Measurements from ENCODE around the gene AUTS2. TPM values are rescaled to one million over a fixed set of nuclear protein-coding genes. Genes with fewer than 3 reads are reported as not detected.
"Not testable (repeated sequence)": the region's sequence is repeated elsewhere in the genome, so short reads cannot be mapped to it uniquely, and the experiment has no call there.

AUTS2 gene
- total RNA-seq, 1 experiment from 2014 or later, result 38.5 TPM

DNA sequence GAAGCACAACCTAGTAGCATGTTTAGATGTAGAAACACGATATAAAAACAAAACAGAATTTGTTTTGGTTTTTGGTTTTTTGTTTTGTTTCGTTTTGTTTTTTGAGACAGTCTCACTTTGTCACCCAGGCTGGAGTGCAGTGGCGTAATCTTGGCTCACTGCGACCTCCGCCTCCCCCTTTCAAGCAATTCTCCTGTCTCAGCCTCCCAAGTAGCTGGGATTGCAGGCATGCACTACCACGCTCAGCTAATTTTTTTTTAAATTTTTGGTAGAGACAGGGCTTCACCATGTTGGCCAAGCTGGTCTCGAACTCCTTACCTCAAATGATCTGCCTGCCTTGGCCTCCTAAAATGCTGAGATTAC lies 1050.2 kb downstream of the AUTS2 start:
- not testable (repeated sequence) for H3K36me3 ChIP-seq (ENCODE audit: insufficient read depth, low read length); H3K27me3 ChIP-seq (ENCODE audit: low read length); H2AFZ ChIP-seq (ENCODE audit: low read length); H3K79me2 ChIP-seq (ENCODE audit: low read length); H3K9me3 ChIP-seq (ENCODE audit: low read length); H3K4me1 ChIP-seq (ENCODE audit: low read length); H3K4me2 ChIP-seq (ENCODE audit: low read depth, low read length, poor library complexity, severe bottlenecking); H3K4me3 ChIP-seq (ENCODE audit: low read length); DNase-seq; H3K9ac ChIP-seq (ENCODE audit: low read length); H3K9me2 ChIP-seq (replicated peaks; ENCODE audit: insufficient read depth, low read length); H4K20me1 ChIP-seq (ENCODE audit: insufficient read depth, low read depth, low read length); H3K27ac ChIP-seq (ENCODE audit: low read length)

DNA sequence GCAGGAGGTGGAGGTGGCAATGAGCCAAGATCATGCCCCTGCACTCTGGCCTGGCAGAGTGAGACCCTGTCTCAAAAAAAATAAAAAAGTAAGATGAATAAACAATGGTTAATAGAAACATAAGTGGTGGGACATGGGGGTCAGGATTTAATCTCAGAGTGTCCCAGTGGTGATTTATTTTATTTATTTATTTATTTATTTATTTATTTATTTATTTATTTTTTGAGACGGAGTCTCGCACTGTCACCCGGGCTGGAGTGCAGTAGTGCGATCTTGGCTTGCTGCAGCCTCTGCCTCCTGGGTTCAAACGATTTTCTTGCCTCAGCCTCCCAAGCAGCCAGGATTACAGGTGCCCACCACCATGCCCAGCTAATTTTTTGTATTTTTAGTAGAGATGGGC lies 1051.0 kb downstream of the AUTS2 start:
- H4K20me1 ChIP-seq (ENCODE audit: insufficient read depth, low read depth, low read length), result 0 out of 2 replicates have a peak, but pooled peaks cover 5% of the 10 kb centered on the region
- no peak for DNase-seq
- no peaks in the 10 kb centered on the region for H3K4me1 ChIP-seq (ENCODE audit: low read length)
- no peaks in the 10 kb centered on the region for H3K9me2 ChIP-seq (replicated peaks; ENCODE audit: insufficient read depth, low read length)
- no peak overlapping the region for H3K4me3 ChIP-seq (ENCODE audit: low read length)
- no peaks in the 10 kb centered on the region for H3K9me3 ChIP-seq (ENCODE audit: low read length)
- H3K79me2 ChIP-seq (ENCODE audit: low read length), result no peaks in the 10 kb centered on the region
- no peaks in the 10 kb centered on the region for H3K27me3 ChIP-seq (ENCODE audit: low read length)
- H3K36me3 ChIP-seq (ENCODE audit: insufficient read depth, low read length), result no peaks in the 10 kb centered on the region
- no peak overlapping the region for H2AFZ ChIP-seq (ENCODE audit: low read length)
- H3K4me2 ChIP-seq (ENCODE audit: low read depth, low read length, poor library complexity, severe bottlenecking), result no peak overlapping the region
- H3K27ac ChIP-seq (ENCODE audit: low read length), result no peak overlapping the region
- H3K9ac ChIP-seq (ENCODE audit: low read length), result no peak overlapping the region

DNA sequence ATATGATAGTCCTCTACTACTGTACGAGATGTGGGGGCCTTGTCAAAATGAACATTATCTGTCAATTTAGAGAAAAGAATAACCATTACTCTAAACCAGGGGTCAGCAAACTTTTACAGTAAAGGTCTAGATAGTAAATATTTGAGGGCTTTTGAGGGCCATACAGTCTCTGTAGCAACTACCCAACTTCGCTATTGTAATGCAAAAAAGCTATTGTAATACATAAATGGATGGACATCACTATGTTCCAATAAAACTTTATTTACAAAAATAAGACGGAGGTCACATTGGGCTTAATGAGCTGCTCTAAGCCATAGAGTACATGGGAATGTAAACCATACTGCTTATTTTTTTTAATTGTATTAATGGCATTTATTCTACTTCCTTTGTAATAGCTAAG lies 1055.9 kb downstream of the AUTS2 start:
- H3K4me3 ChIP-seq (ENCODE audit: low read length), result no peak overlapping the region
- peaks cover 10% of the 10 kb centered on the region for H3K4me1 ChIP-seq (ENCODE audit: low read length)
- no peak overlapping the region for H2AFZ ChIP-seq (ENCODE audit: low read length)
- no peaks in the 10 kb centered on the region for H4K20me1 ChIP-seq (ENCODE audit: insufficient read depth, low read depth, low read length)
- H3K9me3 ChIP-seq (ENCODE audit: low read length), result no peaks in the 10 kb centered on the region
- H3K27ac ChIP-seq (ENCODE audit: low read length), result no peak overlapping the region
- no peaks in the 10 kb centered on the region for H3K9me2 ChIP-seq (replicated peaks; ENCODE audit: insufficient read depth, low read length)
- no peaks in the 10 kb centered on the region for H3K36me3 ChIP-seq (ENCODE audit: insufficient read depth, low read length)
- no peak for DNase-seq
- no peak overlapping the region for H3K4me2 ChIP-seq (ENCODE audit: low read depth, low read length, poor library complexity, severe bottlenecking)
- no peak overlapping the region for H3K9ac ChIP-seq (ENCODE audit: low read length)
- no peaks in the 10 kb centered on the region for H3K79me2 ChIP-seq (ENCODE audit: low read length)
- no peaks in the 10 kb centered on the region for H3K27me3 ChIP-seq (ENCODE audit: low read length)

DNA sequence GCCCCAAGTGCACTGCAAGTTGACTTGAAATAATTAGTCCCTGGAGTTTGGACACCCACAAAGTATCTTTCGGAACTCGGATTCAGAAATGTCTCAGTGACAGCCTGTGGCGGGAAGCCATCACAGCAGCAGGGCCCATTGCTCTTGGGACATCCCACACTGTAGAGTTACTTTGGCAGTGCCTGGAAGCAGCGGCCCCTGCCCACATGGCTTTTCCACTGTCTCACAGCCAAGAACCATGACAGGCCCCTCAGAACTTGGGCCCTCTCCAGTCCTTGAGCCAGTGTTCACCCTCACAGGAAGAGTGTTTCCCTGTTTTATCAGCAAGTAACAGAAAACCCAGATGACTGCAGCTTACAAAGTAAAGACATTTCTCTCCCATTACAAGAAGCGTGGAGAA lies 1056.7 kb downstream of the AUTS2 start:
- Histone ChIP-seq H3K9ac (ENCODE audit: low read length) (no peak overlapping the region), H2AFZ (ENCODE audit: low read length) (no peak overlapping the region), H3K27me3 (ENCODE audit: low read length) (no peaks in the 10 kb centered on the region), H3K27ac (ENCODE audit: low read length) (no peak overlapping the region), H4K20me1 (ENCODE audit: insufficient read depth, low read depth, low read length) (no peaks in the 10 kb centered on the region), H3K36me3 (ENCODE audit: insufficient read depth, low read length) (no peaks in the 10 kb centered on the region), H3K4me3 (ENCODE audit: low read length) (no peak overlapping the region), H3K4me2 (ENCODE audit: low read depth, low read length, poor library complexity, severe bottlenecking) (no peak overlapping the region), H3K4me1 (ENCODE audit: low read length) (peaks cover 10% of the 10 kb centered on the region), H3K79me2 (ENCODE audit: low read length) (no peaks in the 10 kb centered on the region), H3K9me3 (ENCODE audit: low read length) (no peaks in the 10 kb centered on the region), H3K9me2 (replicated peaks; ENCODE audit: insufficient read depth, low read length) (no peaks in the 10 kb centered on the region)
- DNase-seq, result no peak

DNA sequence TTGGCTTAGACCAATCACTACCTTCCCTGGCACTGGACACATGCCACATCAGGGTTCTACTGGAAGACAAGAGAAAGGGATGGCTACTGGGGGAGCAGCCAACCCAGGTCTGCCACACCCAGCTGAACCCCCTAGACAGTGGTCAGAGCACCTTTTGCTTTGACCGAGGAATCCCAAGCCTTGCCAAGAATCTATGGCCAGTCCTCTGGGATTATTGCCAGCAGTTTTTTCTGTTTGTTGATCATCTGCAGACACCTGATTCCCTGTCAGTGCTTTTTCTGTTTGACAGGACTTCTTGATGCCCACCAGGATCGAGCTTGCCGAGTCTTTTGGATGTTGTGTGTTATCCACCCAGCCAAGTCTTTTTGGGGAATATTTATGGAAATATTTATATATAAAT lies 1057.4 kb downstream of the AUTS2 start:
- no peaks in the 10 kb centered on the region for H4K20me1 ChIP-seq (ENCODE audit: insufficient read depth, low read depth, low read length)
- H3K36me3 ChIP-seq (ENCODE audit: insufficient read depth, low read length), result no peaks in the 10 kb centered on the region
- no peak overlapping the region for H3K27ac ChIP-seq (ENCODE audit: low read length)
- no peaks in the 10 kb centered on the region for H3K9me2 ChIP-seq (replicated peaks; ENCODE audit: insufficient read depth, low read length)
- H3K27me3 ChIP-seq (ENCODE audit: low read length), result no peaks in the 10 kb centered on the region
- no peak overlapping the region for H3K4me2 ChIP-seq (ENCODE audit: low read depth, low read length, poor library complexity, severe bottlenecking)
- H2AFZ ChIP-seq (ENCODE audit: low read length), result no peak overlapping the region
- no peaks in the 10 kb centered on the region for H3K9me3 ChIP-seq (ENCODE audit: low read length)
- no peak overlapping the region for H3K4me3 ChIP-seq (ENCODE audit: low read length)
- H3K4me1 ChIP-seq (ENCODE audit: low read length), result peaks cover 15% of the 10 kb centered on the region
- no peak for DNase-seq
- no peak overlapping the region for H3K9ac ChIP-seq (ENCODE audit: low read length)
- H3K79me2 ChIP-seq (ENCODE audit: low read length), result no peaks in the 10 kb centered on the region

DNA sequence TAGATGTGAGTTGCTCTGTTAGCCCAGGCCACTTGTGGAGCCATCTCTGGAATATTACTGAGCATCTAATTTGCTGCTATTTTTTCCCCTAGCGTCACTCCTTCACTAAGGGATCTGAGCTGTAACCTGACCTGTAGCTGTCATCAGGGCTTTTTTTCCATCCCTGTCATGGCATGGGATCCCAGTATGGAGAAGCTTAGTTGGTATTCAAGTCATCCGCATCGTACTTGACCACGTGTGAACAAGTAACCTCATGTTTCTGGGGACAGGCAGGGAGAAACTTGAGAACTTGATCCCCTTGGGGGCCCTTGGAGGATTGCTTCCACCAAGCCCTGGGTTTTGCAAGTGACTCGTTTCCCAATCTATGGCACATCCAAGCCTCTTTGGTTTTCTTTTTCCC lies 1059.3 kb downstream of the AUTS2 start:
- H3K4me2 ChIP-seq (ENCODE audit: low read depth, low read length, poor library complexity, severe bottlenecking), result no peak overlapping the region
- no peaks in the 10 kb centered on the region for H3K36me3 ChIP-seq (ENCODE audit: insufficient read depth, low read length)
- H2AFZ ChIP-seq (ENCODE audit: low read length), result no peak overlapping the region
- H3K9ac ChIP-seq (ENCODE audit: low read length), result no peak overlapping the region
- H4K20me1 ChIP-seq (ENCODE audit: insufficient read depth, low read depth, low read length), result no peaks in the 10 kb centered on the region
- no peaks in the 10 kb centered on the region for H3K9me2 ChIP-seq (replicated peaks; ENCODE audit: insufficient read depth, low read length)
- H3K4me3 ChIP-seq (ENCODE audit: low read length), result no peak overlapping the region
- H3K4me1 ChIP-seq (ENCODE audit: low read length), result peaks cover 15% of the 10 kb centered on the region
- no peak for DNase-seq
- no peaks in the 10 kb centered on the region for H3K79me2 ChIP-seq (ENCODE audit: low read length)
- no peaks in the 10 kb centered on the region for H3K27me3 ChIP-seq (ENCODE audit: low read length)
- no peaks in the 10 kb centered on the region for H3K9me3 ChIP-seq (ENCODE audit: low read length)
- H3K27ac ChIP-seq (ENCODE audit: low read length), result no peak overlapping the region

DNA sequence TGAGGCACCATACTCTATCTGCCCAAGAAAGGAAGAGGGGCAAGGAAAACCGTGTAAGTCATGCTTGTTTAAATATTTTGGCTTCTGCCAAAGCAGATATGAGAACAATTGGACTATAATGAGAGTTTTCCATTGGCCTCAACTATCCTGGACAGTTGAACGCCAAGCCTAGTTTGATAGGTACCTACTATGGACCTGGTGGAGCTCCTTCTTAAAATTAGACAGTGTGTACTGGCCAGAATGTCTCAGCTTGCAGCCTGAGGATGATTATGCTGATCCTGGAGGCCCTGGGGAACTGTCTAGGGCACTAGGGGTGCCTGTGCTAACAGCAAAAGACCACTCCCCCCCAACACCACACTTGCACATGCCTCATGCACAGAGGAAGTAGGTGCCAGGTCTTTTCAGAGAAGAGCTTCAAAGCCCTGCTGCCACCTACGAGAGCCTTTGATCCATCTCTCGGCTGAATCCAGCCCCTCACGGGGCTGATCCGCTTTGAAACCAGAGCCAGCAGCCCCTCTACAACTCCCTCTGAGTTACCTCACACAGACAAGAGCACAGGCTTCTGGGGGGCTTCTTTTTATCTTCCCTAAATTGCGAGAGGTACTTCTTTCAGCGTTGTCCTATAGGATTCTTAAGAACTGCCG lies 1059.8 kb downstream of the AUTS2 start:
- no peak for DNase-seq
- Histone ChIP-seq H3K4me2 (ENCODE audit: low read depth, low read length, poor library complexity, severe bottlenecking) (no peak overlapping the region), H3K9me2 (replicated peaks; ENCODE audit: insufficient read depth, low read length) (no peaks in the 10 kb centered on the region), H3K27me3 (ENCODE audit: low read length) (no peaks in the 10 kb centered on the region), H3K9me3 (ENCODE audit: low read length) (no peaks in the 10 kb centered on the region), H3K4me1 (ENCODE audit: low read length) (peaks cover 15% of the 10 kb centered on the region), H4K20me1 (ENCODE audit: insufficient read depth, low read depth, low read length) (no peaks in the 10 kb centered on the region), H3K79me2 (ENCODE audit: low read length) (no peaks in the 10 kb centered on the region), H3K9ac (ENCODE audit: low read length) (no peak overlapping the region), H3K36me3 (ENCODE audit: insufficient read depth, low read length) (no peaks in the 10 kb centered on the region), H3K27ac (ENCODE audit: low read length) (no peak overlapping the region), H2AFZ (ENCODE audit: low read length) (no peak overlapping the region), H3K4me3 (ENCODE audit: low read length) (no peak overlapping the region)

DNA sequence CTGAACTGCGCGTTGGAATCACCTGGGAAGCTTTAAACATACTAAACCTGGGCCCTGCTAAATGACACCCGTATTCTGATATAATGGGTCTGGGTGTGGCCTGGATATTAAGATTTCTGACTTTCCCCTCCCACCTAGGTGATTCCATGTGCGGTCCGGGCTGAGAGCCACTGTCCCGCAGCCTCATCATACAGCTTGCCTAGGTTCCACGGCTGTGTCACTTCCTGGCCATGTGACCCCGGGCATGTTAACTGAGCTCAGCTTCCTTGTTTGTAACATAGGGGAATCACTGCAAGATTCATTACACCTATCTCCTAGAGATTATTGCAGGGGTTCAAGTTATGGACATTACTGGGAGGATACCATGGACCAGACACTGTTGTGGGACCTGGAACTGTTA lies 1061.0 kb downstream of the AUTS2 start:
- H3K4me2 ChIP-seq (ENCODE audit: low read depth, low read length, poor library complexity, severe bottlenecking), result no peak overlapping the region
- H3K27ac ChIP-seq (ENCODE audit: low read length), result no peak overlapping the region
- no peak for DNase-seq
- no peaks in the 10 kb centered on the region for H4K20me1 ChIP-seq (ENCODE audit: insufficient read depth, low read depth, low read length)
- H3K36me3 ChIP-seq (ENCODE audit: insufficient read depth, low read length), result no peaks in the 10 kb centered on the region
- no peak overlapping the region for H3K4me3 ChIP-seq (ENCODE audit: low read length)
- no peak overlapping the region for H3K9ac ChIP-seq (ENCODE audit: low read length)
- no peaks in the 10 kb centered on the region for H3K27me3 ChIP-seq (ENCODE audit: low read length)
- H3K4me1 ChIP-seq (ENCODE audit: low read length), result peaks cover 15% of the 10 kb centered on the region
- no peak overlapping the region for H2AFZ ChIP-seq (ENCODE audit: low read length)
- H3K9me3 ChIP-seq (ENCODE audit: low read length), result no peaks in the 10 kb centered on the region
- no peaks in the 10 kb centered on the region for H3K79me2 ChIP-seq (ENCODE audit: low read length)
- no peaks in the 10 kb centered on the region for H3K9me2 ChIP-seq (replicated peaks; ENCODE audit: insufficient read depth, low read length)

All from Karpas-422 (cell line).